ENCODE results near the gene JUNB.

- TF ChIP-seq CTCF (IDR thresholded peaks at IDR 0.05; ENCODE audit: low read depth, low read length): no peak
- no peak for TF ChIP-seq POLR2A (IDR thresholded peaks at IDR 0.05; ENCODE audit: extremely low read depth, insufficient read length)
- TF ChIP-seq MYC (IDR thresholded peaks at IDR 0.05; ENCODE audit: low read depth, low read length): no peak
- no peak for TF ChIP-seq MAX (IDR thresholded peaks at IDR 0.05; ENCODE audit: low read depth, low read length)
Observed at GRCh38 chr19:12750851-12751250, 40.4 kb upstream of the JUNB start.
